SU-DHL-6 (cell line): ENCODE measurements around the gene VWA8.

ENCODE experiments used
- H2AFZ ChIP-seq: fragments of 200-600 bp; sonication (generic); 2 replicates; pipeline ENCODE4 v1.6.1; 2014; ENCODE audit warnings: low read depth, mild to moderate bottlenecking, moderate library complexity, mixed read lengths, antibody characterized with exemption, low read length; ENCODE audit not compliant: severe bottlenecking
- H3F3A ChIP-seq: fragments of 200-600 bp; shearing (Covaris generic); 2 replicates; pipeline ENCODE4 v1.6.0; 2016; ENCODE audit warnings: antibody characterized with exemption, mild to moderate bottlenecking; ENCODE audit not compliant: insufficient read depth
- H3K27ac ChIP-seq: fragments of 200-600 bp; sonication (generic); 2 replicates; pipeline ENCODE4 v1.5.1; 2016; ENCODE audit warnings: low read depth, mild to moderate bottlenecking, low read length, moderate library complexity, mixed read lengths
- H3K27me3 ChIP-seq: fragments of 200-600 bp; sonication (generic), shearing (Covaris generic); 2 replicates; pipeline ENCODE4 v1.6.0; 2014; ENCODE audit warnings: mild to moderate bottlenecking, low read length
- H3K36me3 ChIP-seq: fragments of 200-600 bp; sonication (generic); 2 replicates; pipeline ENCODE4 v1.6.1; 2014; ENCODE audit warnings: mild to moderate bottlenecking, low read length, mixed read lengths
- H3K4me2 ChIP-seq: fragments of 300-600, 200-600 bp; shearing (Covaris generic), sonication (generic); 2 replicates; pipeline ENCODE4 v1.6.0; 2014; ENCODE audit warnings: low read length, low read depth, mild to moderate bottlenecking; ENCODE audit not compliant: poor library complexity, severe bottlenecking
- H3K4me3 ChIP-seq: fragments of 200-600 bp; sonication (generic); 2 replicates; pipeline ENCODE4 v1.5.1; 2014; ENCODE audit warnings: antibody characterized with exemption, low read length, mild to moderate bottlenecking, mixed read lengths; ENCODE audit not compliant: insufficient read depth, poor library complexity, severe bottlenecking
- H3K79me2 ChIP-seq: fragments of 200-600 bp; sonication (generic); 2 replicates; pipeline ENCODE4 v1.6.1; 2014; ENCODE audit warnings: mild to moderate bottlenecking, low read length, moderate library complexity; ENCODE audit not compliant: insufficient read depth
- H3K9ac ChIP-seq: fragments of 200-600 bp; sonication (generic); 2 replicates; pipeline ENCODE4 v1.7.0; 2014; ENCODE audit warnings: mild to moderate bottlenecking, low read length
- H3K9me2 ChIP-seq: fragments of 200-600 bp; sonication (generic); replicated peaks from 2 replicates; pipeline ENCODE4 v1.6.1; 2014; ENCODE audit warnings: low read length; ENCODE audit not compliant: insufficient read depth
- H3K9me3 ChIP-seq: fragments of 200-600 bp; sonication (generic); 2 replicates; pipeline ENCODE4 v1.6.1; 2014; ENCODE audit warnings: low read length, mixed read lengths; ENCODE audit not compliant: insufficient read depth
- H4K20me1 ChIP-seq: fragments of 200-600 bp; sonication (generic); 2 replicates; pipeline ENCODE4 v1.6.1; 2014; ENCODE audit warnings: low read depth, mild to moderate bottlenecking, antibody characterized with exemption, low read length, moderate library complexity, mixed read lengths
- CTCF ChIP-seq: fragments of 200-600 bp; sonication (generic); IDR thresholded peaks from one replicate; pipeline ENCODE4 v1.5.1; 2017; ENCODE audit warnings: antibody characterized with exemption, mild to moderate bottlenecking, low read length, moderate library complexity; ENCODE audit not compliant: insufficient read depth, poor library complexity, severe bottlenecking
- EZH2phosphoT487 ChIP-seq: fragments of 200-600 bp; sonication (generic), shearing (Covaris generic); conservative IDR thresholded peaks from 2 replicates; pipeline ENCODE4 v1.6.1; 2018; ENCODE audit warnings: mild to moderate bottlenecking, antibody characterized with exemption, low read length, moderate library complexity, mixed read lengths

Gene VWA8

GRCh38 chr13:41549491-41549890 is 411.4 kb downstream of the VWA8 start:
- TF ChIP-seq CTCF = no peak
- no peak for TF ChIP-seq EZH2phosphoT487
- H3K9me2 ChIP-seq = no peaks in the 10 kb centered on the region
- no peaks in the 10 kb centered on the region for H3K9me3 ChIP-seq
- H3K27ac ChIP-seq = no peak overlapping the region
- no peak overlapping the region for H3K9ac ChIP-seq
- H3K27me3 ChIP-seq = no peaks in the 10 kb centered on the region
- H3K4me2 ChIP-seq = no peak overlapping the region
- H2AFZ ChIP-seq = no peak overlapping the region
- H3K36me3 ChIP-seq = no peaks in the 10 kb centered on the region
- H3F3A ChIP-seq = no peaks in the 10 kb centered on the region
- no peaks in the 10 kb centered on the region for H4K20me1 ChIP-seq
- H3K4me3 ChIP-seq = no peak overlapping the region
- H3K79me2 ChIP-seq = no peaks in the 10 kb centered on the region

- H3F3A ChIP-seq = no peaks in the 10 kb centered on the region
- H3K27ac ChIP-seq = no peak overlapping the region
- H3K9ac ChIP-seq = no peak overlapping the region
- no peaks in the 10 kb centered on the region for H3K9me2 ChIP-seq
- H2AFZ ChIP-seq = no peak overlapping the region
- H3K27me3 ChIP-seq = no peaks in the 10 kb centered on the region
- no peak overlapping the region for H3K4me3 ChIP-seq
- H3K4me2 ChIP-seq = no peak overlapping the region
- no peaks in the 10 kb centered on the region for H3K79me2 ChIP-seq
- H3K9me3 ChIP-seq = no peaks in the 10 kb centered on the region
- no peaks in the 10 kb centered on the region for H4K20me1 ChIP-seq
- no peak for TF ChIP-seq CTCF
- no peak for TF ChIP-seq EZH2phosphoT487
- no peaks in the 10 kb centered on the region for H3K36me3 ChIP-seq
These were observed 412.0 kb downstream of the VWA8 start for GRCh38 chr13:41548910-41549309.

GRCh38 chr13:41548031-41548430 is 412.9 kb downstream of the VWA8 start:
- Histone ChIP-seq H4K20me1 (no peaks in the 10 kb centered on the region), H3K79me2 (no peaks in the 10 kb centered on the region), H3K36me3 (no peaks in the 10 kb centered on the region), H3K4me2 (no peak overlapping the region), H3K27ac (no peak overlapping the region), H3K9me2 (no peaks in the 10 kb centered on the region), H3K9ac (no peak overlapping the region), H3K9me3 (no peaks in the 10 kb centered on the region), H3K27me3 (no peaks in the 10 kb centered on the region), H3F3A (no peaks in the 10 kb centered on the region), H3K4me3 (no peak overlapping the region), H2AFZ (no peak overlapping the region)
- TF ChIP-seq EZH2phosphoT487 (no peak), CTCF (no peak)
